Esophagus mucosa (tissue), 1 donor: Measurements from ENCODE around the gene BCL2L11. TPM values are rescaled to one million over a fixed set of nuclear protein-coding genes. Genes with fewer than 3 reads are reported as not detected.
A peak's percentile ranks its signal among the peaks of the same experiment; 100 is the strongest.

Source experiments
- ATAC-seq: fragments of 200-7000 bp; cut with Tn5 transposase; one replicate; pipeline ENCODE4 v1.9.1; 2020
- total RNA-seq: library from RNA; stranded (reverse); gene quantifications from one replicate; pipeline ENCODE4 v1.2.4, GENCODE V29; 2023
- donor health status: DM: yes; HTN: yes; CAD: no.

Gene BCL2L11
- total RNA-seq, 1 donor from 2014 or later, result 16.6 TPM

DNA sequence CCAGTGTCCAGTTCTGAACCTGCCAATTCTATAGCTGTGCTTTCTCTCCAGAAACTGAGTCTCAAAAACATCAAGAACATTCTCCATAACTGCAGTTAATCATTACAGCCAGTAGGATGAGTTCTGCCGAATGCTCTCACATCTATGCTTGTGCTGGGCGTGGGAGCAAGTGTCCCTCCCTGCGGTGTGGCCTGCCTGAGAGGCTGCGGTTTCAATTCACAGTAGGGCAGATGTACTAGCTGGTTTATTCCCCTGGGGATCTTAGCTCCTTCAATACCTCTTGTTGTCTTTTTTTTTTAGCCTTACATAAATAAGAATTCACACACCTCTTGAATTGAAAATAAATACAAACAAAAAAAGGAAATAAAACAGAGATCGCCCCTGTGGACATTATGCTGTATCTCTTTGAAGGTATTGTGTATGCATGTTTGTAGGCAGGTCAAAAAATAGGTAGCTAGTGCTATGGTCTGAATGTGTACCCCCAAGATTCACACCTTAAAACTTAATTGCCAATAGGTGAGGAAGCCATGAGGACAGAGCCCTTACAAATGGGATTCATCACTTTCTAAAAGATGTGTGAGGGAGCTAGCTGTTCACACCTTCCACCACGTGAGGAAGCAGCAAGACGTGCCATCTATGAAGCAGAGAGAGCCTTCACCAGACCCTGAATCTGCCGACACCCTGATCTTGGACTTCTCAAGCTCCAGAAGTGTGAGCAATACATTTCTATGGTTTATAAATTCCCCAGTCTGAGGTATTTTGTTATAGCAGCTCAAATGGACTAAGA is 74.3 kb downstream of the BCL2L11 start:
- no peak for ATAC-seq

DNA sequence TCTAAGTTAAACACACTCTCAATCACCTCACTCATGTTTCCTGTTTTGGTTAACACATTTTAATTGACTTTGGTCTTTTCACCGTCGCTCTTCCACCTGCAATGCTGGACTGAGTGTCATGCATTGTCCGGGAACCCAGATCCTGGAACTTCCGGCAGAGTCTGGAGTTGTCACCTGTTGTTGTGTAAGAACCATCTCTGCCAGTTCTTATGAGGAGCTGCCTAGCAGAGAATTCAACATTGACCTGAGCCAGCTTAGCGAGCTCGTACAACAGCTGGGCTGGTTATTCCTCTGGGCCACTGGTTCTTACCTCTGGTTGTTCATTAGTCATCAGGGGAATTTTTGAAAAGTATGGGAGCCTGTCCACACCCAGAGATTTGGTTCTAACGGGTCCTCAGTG is 75.7 kb downstream of the BCL2L11 start:
- peak; percentile 79 for ATAC-seq

DNA sequence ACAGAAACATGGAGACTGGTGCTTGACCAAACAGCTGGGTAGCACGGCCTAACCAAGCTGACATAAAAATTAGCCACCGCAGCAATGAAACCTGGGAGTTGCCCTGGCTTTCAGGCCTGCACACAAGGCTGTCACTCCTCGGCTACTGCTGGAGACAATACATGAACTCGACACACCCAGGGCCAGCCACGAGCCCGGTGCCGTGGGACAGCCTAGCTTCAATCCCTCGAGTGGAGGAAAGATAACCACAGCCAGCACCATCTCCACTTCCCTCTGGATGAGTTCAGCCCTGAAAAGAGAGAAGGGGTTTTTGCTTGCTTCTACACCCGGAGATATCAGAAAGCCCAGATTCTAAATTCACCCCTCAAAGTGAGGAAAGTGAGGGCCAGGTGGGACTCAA is 78.0 kb downstream of the BCL2L11 start:
- no peak for ATAC-seq

DNA sequence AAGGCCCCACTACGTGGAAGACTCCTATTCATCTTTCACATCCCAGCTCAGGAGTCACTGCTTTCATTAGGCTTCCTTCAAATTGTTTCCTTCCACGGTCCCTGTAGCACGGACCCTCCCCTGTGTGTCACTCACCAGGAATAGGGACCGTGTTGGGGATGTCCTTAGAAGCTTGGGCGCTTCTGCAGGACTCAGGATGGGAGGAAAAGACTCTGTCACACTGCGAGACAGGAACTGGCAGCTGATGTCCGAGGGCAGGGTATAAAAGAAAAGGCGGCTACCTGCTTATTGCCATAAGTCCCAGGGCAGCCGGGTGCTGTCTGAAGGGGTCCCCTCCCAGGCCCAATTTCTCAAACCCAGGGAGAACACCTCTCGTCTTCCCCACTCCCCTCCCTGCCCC is 79.1 kb downstream of the BCL2L11 start:
- no peak for ATAC-seq

DNA sequence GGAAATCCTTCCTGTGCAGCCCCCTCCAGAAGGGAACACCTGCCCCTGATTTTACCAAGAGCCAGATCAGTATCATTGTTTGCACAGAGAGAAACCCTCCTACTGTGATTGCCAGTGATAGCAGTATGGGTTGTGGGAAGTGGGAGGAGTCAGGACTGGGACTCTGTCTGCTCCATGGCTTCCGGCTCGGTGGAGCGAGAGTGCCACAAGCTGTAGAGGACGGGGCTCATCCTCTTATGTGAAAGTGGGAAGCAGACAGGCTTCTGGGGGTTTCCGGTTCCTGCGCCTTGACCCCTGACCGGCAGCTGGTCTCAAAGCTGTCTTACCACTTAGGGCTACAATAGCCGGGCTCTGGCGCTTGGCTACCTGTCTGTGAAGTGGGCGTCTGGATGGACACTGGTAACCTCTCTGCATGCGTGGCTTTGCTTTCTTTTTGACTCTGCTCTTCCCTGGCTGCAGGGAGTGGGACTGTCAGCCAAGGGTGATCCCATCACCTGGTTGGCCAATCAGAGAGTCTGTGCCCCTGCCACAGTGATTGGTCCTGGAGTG is 79.7 kb downstream of the BCL2L11 start:
- no peak for ATAC-seq

DNA sequence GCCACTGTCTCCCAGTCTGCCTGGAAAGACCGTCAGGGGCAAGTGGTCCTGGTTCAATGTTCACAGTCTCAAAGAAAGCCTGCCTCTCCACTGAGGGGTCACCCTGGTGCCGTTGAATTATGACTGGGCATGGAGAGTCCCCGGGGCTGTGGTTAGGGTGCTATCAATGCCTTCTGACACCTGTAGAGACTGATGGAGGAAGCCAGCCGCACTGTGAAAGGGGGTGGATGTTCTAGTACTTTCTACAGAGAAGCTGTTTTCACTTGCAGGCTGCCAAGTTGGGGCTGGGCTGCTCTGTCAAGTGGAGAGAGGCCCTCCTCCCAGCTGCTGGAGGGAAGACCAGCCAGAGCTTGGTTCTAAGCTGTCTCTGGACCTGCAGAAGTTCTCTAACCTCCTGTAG is 80.5 kb downstream of the BCL2L11 start:
- ATAC-seq, result no peak

DNA sequence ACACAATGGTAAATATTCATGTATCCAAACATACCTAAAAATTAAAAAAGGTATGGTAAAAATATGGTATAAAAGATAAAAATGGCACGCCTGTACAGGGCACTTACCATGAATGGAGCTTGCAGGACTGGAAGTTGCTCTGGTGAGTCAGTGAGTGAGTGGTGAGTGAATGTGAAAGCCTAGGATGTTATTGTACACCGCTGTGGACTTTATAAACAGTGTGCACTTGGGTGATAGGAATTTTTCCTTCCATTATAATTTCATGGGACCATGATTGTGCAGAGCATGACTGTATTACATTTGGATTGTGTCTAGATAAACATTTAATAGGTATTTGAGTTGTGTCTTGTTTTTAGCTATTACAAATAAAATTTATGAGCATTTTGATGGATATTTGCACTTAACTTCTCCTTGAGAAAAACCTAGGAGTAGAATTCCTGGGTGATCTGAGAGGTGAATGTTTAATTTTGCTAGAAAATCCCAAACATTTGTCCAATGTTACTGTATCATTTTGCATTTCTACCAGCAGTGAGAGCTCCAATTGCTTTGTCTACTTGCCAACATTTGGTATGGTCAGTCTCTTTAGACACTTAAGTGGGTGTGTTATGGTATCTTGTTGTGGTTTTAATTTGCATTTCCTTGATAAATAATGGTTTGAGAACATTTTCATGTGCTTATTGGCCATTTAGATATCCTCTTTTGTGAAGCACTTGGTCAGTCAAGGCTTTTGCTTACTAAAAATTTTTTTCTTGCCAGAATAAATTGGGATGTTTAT is 81.7 kb downstream of the BCL2L11 start:
- no peak for ATAC-seq

DNA sequence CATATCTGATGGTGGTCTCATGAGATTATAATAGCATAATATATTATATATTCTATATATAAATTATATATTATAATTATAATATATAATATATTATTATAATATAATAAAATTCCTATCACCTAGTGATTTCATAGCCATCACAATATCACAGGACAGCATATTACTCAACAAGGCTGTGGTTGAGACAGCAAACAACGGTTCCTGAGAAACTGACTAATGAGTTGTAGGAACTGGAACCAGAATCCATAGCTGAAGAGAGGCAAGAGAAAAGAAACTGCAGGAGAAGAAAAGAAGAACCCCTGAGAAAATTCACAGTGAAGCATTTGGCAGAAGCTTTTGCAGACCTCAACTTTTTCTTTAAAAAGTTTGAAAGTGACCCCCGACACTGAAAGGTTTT is 84.0 kb downstream of the BCL2L11 start:
- no peak for ATAC-seq

DNA sequence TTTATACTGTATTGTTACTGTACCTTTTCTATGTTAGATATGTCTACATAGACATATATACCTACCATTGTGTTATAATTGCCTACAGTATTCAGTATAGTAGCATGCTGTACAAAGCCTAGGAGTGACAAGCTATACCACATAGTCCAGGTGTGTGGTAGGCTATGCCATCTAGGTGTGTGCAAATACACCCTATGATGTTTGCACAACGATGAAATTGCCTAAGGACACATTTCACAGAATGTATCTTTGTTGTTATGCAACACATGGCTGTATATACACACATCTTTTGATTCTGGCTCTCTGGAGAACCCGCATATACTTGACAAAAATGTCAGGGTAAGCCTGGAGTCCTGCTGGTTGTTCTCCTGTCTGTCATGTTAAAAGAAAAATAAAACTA is 85.1 kb downstream of the BCL2L11 start:
- peak; percentile 46 for ATAC-seq

DNA sequence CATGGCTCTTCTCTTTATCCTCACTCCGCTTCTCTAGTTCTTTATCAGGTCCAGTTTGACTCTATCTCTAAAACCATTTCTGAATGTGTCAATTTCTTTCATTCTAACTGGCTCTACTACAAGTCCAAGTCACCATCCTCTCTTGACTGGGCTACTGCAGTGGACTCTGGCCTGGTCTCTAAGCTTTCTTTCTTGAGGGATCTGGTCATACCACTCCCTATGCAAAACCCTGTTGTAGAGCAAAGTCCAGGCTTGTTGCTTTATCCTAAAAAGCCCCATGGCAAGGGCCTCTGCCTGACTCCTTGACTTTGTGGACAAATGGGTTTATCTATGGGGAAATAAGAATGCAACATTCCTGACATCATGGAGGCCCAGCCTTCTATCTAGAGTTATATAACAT is 87.1 kb downstream of the BCL2L11 start:
- ATAC-seq, result no peak

DNA sequence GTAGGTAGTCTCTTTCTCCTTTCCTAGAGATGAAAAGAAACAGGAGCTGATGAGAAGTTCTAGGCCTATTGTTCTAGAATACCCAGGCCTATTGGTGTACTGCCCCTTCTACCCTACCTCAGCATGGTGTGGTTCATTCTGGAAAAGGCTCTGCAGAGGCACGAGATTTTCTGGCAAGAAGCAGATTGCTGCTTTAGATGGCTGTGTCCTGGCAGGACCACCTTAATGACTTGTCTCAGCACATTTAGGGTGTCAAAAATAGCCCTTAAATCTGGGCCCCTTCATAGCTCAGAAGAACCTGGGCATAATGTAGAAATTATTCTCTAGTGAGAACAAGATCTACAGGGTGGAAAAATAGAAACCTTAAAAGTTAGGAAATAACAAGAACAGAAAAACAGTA is 87.9 kb downstream of the BCL2L11 start:
- ATAC-seq, result no peak

DNA sequence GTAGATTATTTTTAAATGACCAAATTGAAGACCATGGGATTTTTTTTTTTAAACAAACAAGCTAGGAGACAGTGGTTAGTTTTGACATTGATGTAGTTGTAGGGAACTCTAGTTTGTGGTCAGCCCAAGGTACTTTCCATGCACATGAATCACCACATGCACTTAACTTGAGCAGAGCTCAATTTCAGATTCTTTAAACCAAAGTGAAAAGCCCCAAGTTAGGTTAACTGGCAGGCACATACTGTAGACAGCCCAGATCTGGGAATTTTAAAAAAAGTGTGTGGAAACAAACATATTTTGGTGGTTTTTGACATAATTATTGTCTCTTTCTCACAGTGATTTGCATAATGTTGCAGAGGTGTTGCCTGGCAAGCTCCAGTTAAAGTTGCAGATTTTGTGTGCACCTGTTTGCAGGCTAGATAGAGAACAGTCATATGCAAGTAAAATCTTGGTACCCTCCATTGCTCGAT is 88.4 kb downstream of the BCL2L11 start:
- peak; percentile 36 for ATAC-seq

DNA sequence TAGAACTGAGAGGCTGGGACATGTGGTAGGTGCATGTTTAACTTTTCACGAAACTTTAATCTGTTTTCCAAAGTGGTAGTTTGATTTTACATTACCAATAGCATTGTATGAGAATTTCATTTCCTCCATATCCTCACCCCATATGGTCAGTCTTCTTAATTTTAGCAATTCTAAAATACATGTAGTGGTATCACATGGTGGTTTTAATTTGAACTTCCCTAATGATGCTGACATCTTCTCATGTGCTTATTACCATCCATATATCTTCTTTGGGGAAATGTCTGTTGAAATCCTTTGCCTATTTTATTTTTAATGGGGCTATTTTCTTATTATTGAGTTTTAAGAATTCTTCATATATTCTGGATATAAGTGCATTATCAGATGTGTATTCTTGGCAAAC is 89.3 kb downstream of the BCL2L11 start:
- ATAC-seq, result no peak

DNA sequence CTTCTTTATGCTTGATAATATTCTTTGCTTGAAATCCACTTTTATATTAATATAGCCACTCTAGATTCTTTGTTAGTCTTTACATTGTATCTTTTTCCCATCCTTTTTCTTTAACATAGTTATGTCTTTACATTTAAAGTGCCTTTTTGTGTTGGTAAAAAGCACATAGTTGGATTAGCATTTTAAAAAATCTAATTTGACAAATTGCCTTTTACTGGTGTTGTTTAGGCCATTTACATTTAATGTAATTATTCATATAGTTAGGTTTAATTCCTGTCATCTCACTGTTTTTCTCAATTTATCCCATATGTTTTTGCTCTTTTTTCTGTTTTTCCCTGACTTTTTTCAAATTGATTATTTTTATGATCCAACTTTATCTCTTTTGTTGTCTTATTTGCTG is 93.2 kb downstream of the BCL2L11 start:
- ATAC-seq, result no peak

DNA sequence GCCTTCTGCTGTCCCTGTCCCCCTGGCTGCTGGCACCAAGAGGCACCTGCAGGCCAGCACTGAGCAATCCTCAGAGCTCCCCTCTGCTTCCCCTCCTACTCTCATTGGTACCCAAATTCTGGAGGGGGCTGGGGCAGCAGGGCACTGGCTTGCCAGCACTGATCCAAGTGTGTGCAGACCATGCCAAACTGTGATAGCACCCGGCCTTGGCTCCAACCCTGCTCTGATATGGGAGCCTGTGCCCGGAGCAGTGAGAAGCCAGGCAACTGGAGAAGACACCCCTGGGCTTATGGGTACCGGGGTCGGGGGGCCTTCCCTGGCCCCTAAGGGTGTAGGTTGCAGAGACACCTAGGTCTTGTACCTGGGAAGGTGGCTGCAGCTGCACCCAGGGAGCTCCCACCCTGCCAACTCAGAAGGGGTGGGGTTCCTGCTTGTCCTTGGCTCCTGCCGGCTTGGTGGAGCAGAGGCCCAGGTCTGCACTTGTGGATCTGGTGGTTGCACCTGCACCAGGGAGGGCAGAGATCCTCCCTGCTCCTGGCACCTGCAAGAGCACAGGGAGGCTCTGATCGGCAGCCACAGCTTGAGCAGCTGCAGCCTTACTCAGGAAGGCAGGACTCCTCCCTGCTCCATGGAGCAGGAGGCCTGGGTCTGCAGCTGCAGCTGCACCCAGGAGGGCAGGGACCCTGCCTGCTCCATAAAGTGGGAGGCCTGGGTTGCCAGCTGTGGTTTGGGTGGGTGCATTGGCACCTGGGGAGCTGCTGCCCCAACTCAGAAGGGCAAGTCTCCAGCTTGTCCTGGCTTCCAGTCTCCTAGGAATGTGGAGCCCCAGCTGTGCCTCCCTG is 96.3 kb downstream of the BCL2L11 start:
- peak; percentile 21 for ATAC-seq
